Kidney (tissue), 14 donors: Measurements from ENCODE around the gene PLA1A. TPM values are rescaled to one million over a fixed set of nuclear protein-coding genes. Genes with fewer than 3 reads are reported as not detected.
A peak's percentile ranks its signal among the peaks of the same experiment; 100 is the strongest.

ENCODE experiments used
- DNase-seq, 5 donors: peaks; one replicate each; pipeline ENCODE4 v3.0.0-alpha.2; 2013 to 2020
- FAIRE-seq: peaks from 2 replicates; lab custom pipeline; 2012; peaks lifted over from hg19 to GRCh38; lab: Jason Lieb, UNC
- H3K27ac ChIP-seq, 2 donors: one replicate each; pipeline ENCODE4 v1.7.0; 2013; ENCODE audit warnings: low read depth in 2 of 2, low read length in 2 of 2, inconsistent platforms in 1 of 2
- H3K27me3 ChIP-seq: one replicate; pipeline ENCODE4 v1.7.1; 2013; ENCODE audit warnings: low read length, inconsistent platforms; ENCODE audit not compliant: control insufficient read depth, insufficient read depth
- H3K36me3 ChIP-seq, 3 donors: one replicate each; pipeline versions ENCODE4 v1.7.0 to v1.7.1; 2013; ENCODE audit warnings: low read length in 3 of 3, control low read depth in 1 of 3, inconsistent platforms in 1 of 3; ENCODE audit not compliant: insufficient read depth in 3 of 3, control insufficient read depth in 2 of 3
- H3K4me1 ChIP-seq, 3 donors: one replicate each; pipeline versions ENCODE4 v1.7.0 to v1.7.1; 2013; ENCODE audit warnings: low read length in 3 of 3, inconsistent platforms in 1 of 3, low read depth in 1 of 3; ENCODE audit not compliant: control insufficient read depth in 2 of 3, insufficient read depth in 2 of 3
- H3K4me3 ChIP-seq, 3 donors: one replicate each; pipeline versions ENCODE4 v1.7.0 to v1.8.1; 2013; ENCODE audit warnings: low read length in 3 of 3, control low read depth in 1 of 3, inconsistent platforms in 1 of 3
- H3K9ac ChIP-seq, 3 donors: one replicate each; pipeline versions ENCODE4 v1.7.0 to v1.7.1; 2013; ENCODE audit warnings: low read length in 3 of 3, control low read depth in 1 of 3, inconsistent platforms in 1 of 3
- H3K9me3 ChIP-seq, 3 donors: one replicate each; pipeline versions ENCODE4 v1.7.0 to v1.7.1; 2013; ENCODE audit warnings: low read length in 3 of 3, control low read depth in 1 of 3, inconsistent platforms in 1 of 3; ENCODE audit not compliant: control insufficient read depth in 2 of 3, insufficient read depth in 1 of 3
- intact Hi-C: fragments of 100-400 bp; cut with DNase I; formaldehyde crosslinking; loops from one replicate; pipeline ENCODE4 v1.11.1; 2022
- polyA plus RNA-seq: library from polyadenylated mRNA; stranded (reverse); fragments of 350-450 nt; fragmentation: Illumina TruSeq; extraction: RNeasy Lipid Tissue Mini Kit (QIAGEN cat#74804); gene quantifications from one replicate; pipeline ENCODE4 v1.2.3, GENCODE V29; 2014; ENCODE audit warnings: low read depth, low replicate concordance; ENCODE audit not compliant: insufficient read depth
- total RNA-seq: library from RNA; stranded (reverse); fragmentation: NEBNext Ultra II Directional; extraction: Animal tissue kit (Norgen Biotek cat#: 25700); gene quantifications from one replicate; pipeline ENCODE4 v1.2.1, GENCODE V29; 2021
- TF ChIP-seq, protein P1 (sequence below): IDR thresholded peaks from 3 replicates; pipeline ENCODE4 v1.5.1; 2012; ENCODE audit warnings: mild to moderate bottlenecking, moderate library complexity, borderline replicate concordance; ENCODE audit not compliant: insufficient read depth; ENCODE audit errors: extremely low read depth
- donor health status: control.
- donor health status: control.
- donor health status: control.
- donor health status: control.
- donor health status: control.
- donor health status: DM: yes; HTN: yes; CAD: no.
- donor health status: Normal renal cell carcinoma (clear cell type).

The PLA1A gene
- total and polyA plus RNA-seq, 2 donors from 2014 or later, result 6.7 to 10.1 TPM

GRCh38 chr3:119647843-119648575 lies 50.3 kb downstream of the PLA1A start:
- TF ChIP-seq, protein P1, sequence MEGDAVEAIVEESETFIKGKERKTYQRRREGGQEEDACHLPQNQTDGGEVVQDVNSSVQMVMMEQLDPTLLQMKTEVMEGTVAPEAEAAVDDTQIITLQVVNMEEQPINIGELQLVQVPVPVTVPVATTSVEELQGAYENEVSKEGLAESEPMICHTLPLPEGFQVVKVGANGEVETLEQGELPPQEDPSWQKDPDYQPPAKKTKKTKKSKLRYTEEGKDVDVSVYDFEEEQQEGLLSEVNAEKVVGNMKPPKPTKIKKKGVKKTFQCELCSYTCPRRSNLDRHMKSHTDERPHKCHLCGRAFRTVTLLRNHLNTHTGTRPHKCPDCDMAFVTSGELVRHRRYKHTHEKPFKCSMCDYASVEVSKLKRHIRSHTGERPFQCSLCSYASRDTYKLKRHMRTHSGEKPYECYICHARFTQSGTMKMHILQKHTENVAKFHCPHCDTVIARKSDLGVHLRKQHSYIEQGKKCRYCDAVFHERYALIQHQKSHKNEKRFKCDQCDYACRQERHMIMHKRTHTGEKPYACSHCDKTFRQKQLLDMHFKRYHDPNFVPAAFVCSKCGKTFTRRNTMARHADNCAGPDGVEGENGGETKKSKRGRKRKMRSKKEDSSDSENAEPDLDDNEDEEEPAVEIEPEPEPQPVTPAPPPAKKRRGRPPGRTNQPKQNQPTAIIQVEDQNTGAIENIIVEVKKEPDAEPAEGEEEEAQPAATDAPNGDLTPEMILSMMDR, result no peak
- Histone ChIP-seq H3K9ac (no peak overlapping the region), H3K9me3 (no peaks in the 10 kb centered on the region), H3K36me3 (no peaks in the 10 kb centered on the region), H3K27ac (peak overlapping the region; percentile 63 to 84), H3K27me3 (no peaks in the 10 kb centered on the region), H3K4me1 (peaks cover 0 to 6% (median 0%) of the 10 kb centered on the region in 3 donors), H3K4me3 (no peak overlapping the region)
- intact Hi-C loops, result no loop called here
- FAIRE-seq (no peak), DNase-seq (no peak)

DNA sequence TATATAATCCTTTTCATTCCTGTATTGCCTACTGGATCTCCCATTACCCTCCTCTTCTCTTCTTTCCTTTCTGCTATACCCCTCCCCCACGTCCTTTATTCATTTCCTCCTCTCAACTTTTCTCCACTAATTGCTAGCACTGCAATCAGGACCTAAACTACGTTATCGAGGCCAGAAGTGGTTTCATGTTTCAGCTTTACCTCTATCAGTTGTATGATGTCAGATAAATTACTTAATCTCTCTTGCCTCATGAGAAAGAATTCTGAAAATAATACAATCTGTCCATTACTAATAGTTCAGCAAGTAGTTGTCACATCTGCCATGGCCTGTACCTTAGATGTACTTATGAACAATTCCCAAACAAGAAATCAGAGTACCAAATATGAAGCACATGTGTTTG lies 52.1 kb downstream of the PLA1A start:
- no peak for FAIRE-seq
- Histone ChIP-seq H3K36me3 (no peaks in the 10 kb centered on the region), H3K27ac (no peak overlapping the region), H3K9me3 (no peaks in the 10 kb centered on the region), H3K9ac (no peak overlapping the region), H3K4me3 (no peak overlapping the region), H3K27me3 (no peaks in the 10 kb centered on the region), H3K4me1 (peaks cover 0 to 6% (median 0%) of the 10 kb centered on the region in 3 donors)
- TF ChIP-seq, protein P1, result no peak
- intact Hi-C loops, result no loop called here
- no peak for DNase-seq

DNA sequence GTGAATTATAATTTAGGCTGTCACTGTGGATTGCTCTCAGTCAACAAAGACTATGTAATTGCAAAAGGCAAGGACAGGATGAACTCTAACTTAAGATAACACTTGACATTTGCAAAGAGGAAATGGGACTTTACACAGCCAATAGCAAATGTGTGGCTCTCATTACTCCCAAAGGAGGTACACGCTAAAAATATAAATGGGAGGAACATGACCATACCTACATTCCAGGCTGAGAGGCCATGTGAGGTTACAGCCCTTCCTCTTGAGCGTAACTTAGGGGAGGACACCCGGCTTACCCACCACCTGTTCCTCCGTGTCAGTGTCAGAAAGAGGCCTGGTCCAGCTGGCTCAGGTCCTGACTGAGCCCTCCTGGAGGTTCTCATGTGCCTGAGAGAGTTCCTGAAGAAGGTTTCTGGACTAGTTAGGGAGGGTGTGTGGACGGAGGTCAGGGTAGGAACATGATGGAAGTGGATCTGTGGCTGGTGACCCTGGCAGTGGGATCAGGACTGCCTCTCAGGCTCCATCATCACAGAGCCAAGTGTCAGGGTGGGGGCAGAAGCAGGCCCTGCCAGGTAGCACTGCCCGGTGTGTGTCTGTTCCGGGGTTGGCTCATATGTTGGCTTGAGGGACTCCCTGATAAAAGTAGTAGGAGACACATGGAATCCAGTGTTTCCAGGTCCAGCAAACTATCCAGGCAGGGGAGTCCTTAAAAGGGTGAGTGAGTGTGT lies 54.8 kb downstream of the PLA1A start:
- Histone ChIP-seq H3K27me3 (no peaks in the 10 kb centered on the region), H3K27ac (peak overlapping the region; percentile 8 to 54), H3K4me1 (peaks cover 0 to 6% (median 0%) of the 10 kb centered on the region in 3 donors), H3K9me3 (no peaks in the 10 kb centered on the region), H3K36me3 (peaks cover 0 to 4% (median 0%) of the 10 kb centered on the region in 3 donors), H3K4me3 (no peak overlapping the region), H3K9ac (no peak overlapping the region)
- intact Hi-C loops, result no loop called here
- DNase-seq, result no peak
- no peak for FAIRE-seq
- TF ChIP-seq, protein P1, result no peak
